ENCODE measurements around the gene ANTXR2. TPM values are rescaled to one million over a fixed set of nuclear protein-coding genes. Genes with fewer than 3 reads are reported as not detected.

ANTXR2 gene
- total and polyA plus RNA-seq, 2 of the 8 experiments (the other 6 are each of a cell fraction or from before 2014, with no cell fraction given) = 1.1 to 7.5 TPM

DNA sequence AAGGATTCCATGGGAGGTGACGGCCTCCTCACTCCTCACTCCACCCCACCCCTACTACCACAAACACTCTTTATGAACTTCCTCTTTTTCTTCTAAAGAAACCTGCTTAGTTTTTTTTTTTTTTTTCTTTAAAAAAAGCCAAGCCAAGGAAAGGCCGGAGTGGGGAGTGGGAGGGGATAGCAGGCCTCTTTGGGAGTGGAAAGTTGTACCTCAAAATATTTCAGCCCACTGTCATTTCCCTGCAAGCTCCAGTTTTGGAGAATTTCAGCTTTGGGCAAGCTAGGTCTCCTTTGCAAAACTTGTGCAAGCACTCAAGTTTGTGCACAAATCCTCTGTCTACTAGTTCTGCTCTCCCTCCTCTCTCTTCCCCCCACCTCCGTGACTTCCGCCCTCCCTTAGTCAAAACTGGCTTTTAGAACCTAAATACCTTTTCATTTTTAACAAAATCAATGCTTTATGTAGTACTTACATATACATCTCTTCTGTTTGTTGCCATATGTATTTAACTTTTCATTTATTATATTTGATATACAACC is 512 bp upstream of the ANTXR2 start:
- CTCF ChIA-PET (ENCODE audit: partially characterized antibody) = interaction anchor here (0.7 to 1.3 kb wide), 5 partner anchors 10 to 278 kb away, joined by 3 read pairs; no protein-coding TSS in a partner anchor

More for the DNA sequence above, 512 bp upstream of the ANTXR2 start:
- Histone ChIP-seq H4K5ac (ENCODE audit: insufficient read length, low read depth, low read length) (no peak overlapping the region), H3K4me2 (ENCODE audit: insufficient read depth in 1 of 2, low read depth in 2 of 2, low read length in 2 of 2) (peak overlapping the region; percentile 86 to 96), H2AK5ac (ENCODE audit: low read depth, low read length) (no peak overlapping the region), H3K4me3 (ENCODE audit: extremely low read depth in 1 of 4, insufficient read depth in 2 of 4, low read depth in 3 of 4, low read length in 4 of 4) (peak overlapping the region; percentile 73 to 84 (median 82); a peak in 7 of 8 replicates), H2BK120ac (replicated peaks; ENCODE audit: low read depth, low read length) (no peak overlapping the region), H4K20me1 (replicated peaks in 1 of 2; ENCODE audit: control insufficient read depth in 1 of 2, insufficient read depth in 2 of 2, low read length in 2 of 2) (no peaks in the 10 kb centered on the region), H3K4ac (replicated peaks; ENCODE audit: insufficient read length, low read depth, low read length) (no peak overlapping the region), H3K23me2 (ENCODE audit: low read depth, low read length) (peaks cover 8% of the 10 kb centered on the region; the same call in 1 of the 2 replicates), H2BK5ac (ENCODE audit: low read depth, low read length) (no peak overlapping the region), H3K79me2 (ENCODE audit: control insufficient read depth in 1 of 2, insufficient read depth in 2 of 2, low read length in 2 of 2) (no peaks in the 10 kb centered on the region), H3K36me3 (ENCODE audit: control insufficient read depth in 2 of 4, insufficient read depth in 4 of 4, low read length in 3 of 4) (no peaks in the 10 kb centered on the region), H4K8ac (ENCODE audit: extremely low read depth, insufficient read depth, low read length) (no peak overlapping the region), H3K14ac (ENCODE audit: insufficient read length) (no peak overlapping the region), H3K27ac (ENCODE audit: low read depth, low read length) (no peak overlapping the region), H2BK12ac (ENCODE audit: low read depth, low read length) (no peak overlapping the region), H3K18ac (ENCODE audit: extremely low read depth, low read length) (0 out of 2 replicates have a peak overlapping the region, but pooled peaks have one; percentile 48), H2BK15ac (ENCODE audit: low read length) (no peak overlapping the region), H3K27me3 (replicated peaks in 1 of 4; ENCODE audit: control insufficient read depth in 3 of 4, extremely low read depth in 1 of 4, insufficient read depth in 3 of 4, low read length in 3 of 4) (peaks cover 0 to 7% (median 0%) of the 10 kb centered on the region in 4 experiments; a peak in 2 of 7 replicates), H3K56ac (replicated peaks; ENCODE audit: insufficient read length, low read depth, low read length) (no peak overlapping the region), H3K23ac (ENCODE audit: insufficient read length) (no peak overlapping the region), H2AFZ (ENCODE audit: low read length) (peak overlapping the region; percentile 81; the same call in 1 of the 2 replicates), H4K91ac (replicated peaks; ENCODE audit: insufficient read length, low read length) (no peak overlapping the region), H3K9me3 (ENCODE audit: insufficient read depth in 2 of 2, low read depth in 1 of 2, low read length in 1 of 2) (no peaks in the 10 kb centered on the region), H3K9ac (replicated peaks in 1 of 4; ENCODE audit: extremely low read depth in 1 of 4, low read depth in 3 of 4, low read length in 3 of 4) (no peak overlapping the region), H3K4me1 (replicated peaks in 1 of 4; ENCODE audit: control insufficient read depth in 3 of 4, insufficient read depth in 4 of 4, low read length in 3 of 4) (peaks cover 0 to 3% (median 1%) of the 10 kb centered on the region in 4 experiments; a peak in 3 of 7 replicates), H2BK20ac (ENCODE audit: low read length) (no peak overlapping the region), H3K79me1 (ENCODE audit: low read depth, low read length) (no peaks in the 10 kb centered on the region)
- no peak for FAIRE-seq
- TF ChIP-seq SAP30 (IDR thresholded peaks at IDR 0.05; ENCODE audit: insufficient read depth, insufficient replicate concordance, low read length) (no peak), YY1 (IDR thresholded peaks at IDR 0.05; ENCODE audit: low read depth, low read length) (no peak), CHD1 (IDR thresholded peaks at IDR 0.05; ENCODE audit: low read depth, low read length) (no peak), EP300 (IDR thresholded peaks at IDR 0.05; ENCODE audit: borderline replicate concordance in 1 of 2, low read depth in 2 of 2, low read length in 2 of 2) (no peak), FOSL1 (IDR thresholded peaks at IDR 0.05; ENCODE audit: insufficient read depth, low read depth, low read length) (no peak), RNF2 (IDR thresholded peaks at IDR 0.05; ENCODE audit: borderline replicate concordance, low read depth, low read length, missing control alignments, poor library complexity, severe bottlenecking) (no peak), HDAC2 (IDR thresholded peaks at IDR 0.05; ENCODE audit: borderline replicate concordance in 1 of 2, low read depth in 2 of 2, low read length in 2 of 2) (no peak), HDAC6 (IDR thresholded peaks at IDR 0.05; ENCODE audit: low read depth, low read length) (no peak), ATF3 (IDR thresholded peaks at IDR 0.05; ENCODE audit: insufficient read depth, low read depth, low read length) (no peak), SP1 (IDR thresholded peaks at IDR 0.05; ENCODE audit: low read depth, low read length) (no peak), GTF2F1 (IDR thresholded peaks at IDR 0.05; ENCODE audit: borderline replicate concordance, low read depth, low read length) (no peak)
- no peak for DNase-seq (ENCODE audit: low read depth in 1 of 2, low spot score in 2 of 2)
- 85% methylated on average over 3 of the region's 4 CpGs; no CpG with 5 or more reads in 1 of the 2 experiments for WGBS, 2 experiments (ENCODE audit: extremely low coverage in 1 of 2, insufficient coverage in 1 of 2, insufficient read length in 1 of 2, insufficient replicate concordance in 2 of 2, low coverage in 1 of 2, low lambda C conversion rate in 2 of 2, missing lambda C conversion rate in 1 of 2)
- POLR2A ChIA-PET (ENCODE audit: partially characterized antibody) = interaction anchor here (0.9 to 1.7 kb wide), 3 partner anchors 15 to 30 kb away, joined by 3 read pairs; no protein-coding TSS in a partner anchor

Data from H1 (cell line).